Loucy (cell line): ENCODE measurements around the gene TRIM45.

Experiments used
- H2AFZ ChIP-seq: fragments of 200-600 bp; sonication (generic); 2 replicates; pipeline ENCODE4 v1.6.0; 2016; ENCODE audit warnings: antibody characterized with exemption, mild to moderate bottlenecking, low read length, moderate library complexity
- H3F3A ChIP-seq: fragments of 200-600 bp; 2 replicates; pipeline ENCODE4 v1.6.0; 2016; ENCODE audit warnings: antibody characterized with exemption, low read depth, mild to moderate bottlenecking
- H3K27me3 ChIP-seq: fragments of 200-600 bp; sonication (generic); 2 replicates; pipeline ENCODE4 v1.6.1; 2014; ENCODE audit warnings: low read length, mild to moderate bottlenecking; ENCODE audit not compliant: insufficient read depth, poor library complexity, severe bottlenecking
- H3K36me3 ChIP-seq: fragments of 200-600 bp; sonication (generic); 2 replicates; pipeline ENCODE4 v1.6.1; 2016; ENCODE audit warnings: low read length; ENCODE audit not compliant: insufficient read depth
- H3K4me1 ChIP-seq: fragments of 200-600 bp; sonication (generic); 2 replicates; pipeline ENCODE4 v1.5.1; 2014; ENCODE audit warnings: low read length, mild to moderate bottlenecking; ENCODE audit not compliant: insufficient read depth, poor library complexity, severe bottlenecking
- H3K4me2 ChIP-seq: fragments of 200-600 bp; sonication (generic); 2 replicates; pipeline ENCODE4 v1.6.0; 2014; ENCODE audit warnings: antibody characterized with exemption, low read length, low read depth, mild to moderate bottlenecking; ENCODE audit not compliant: poor library complexity, severe bottlenecking
- H3K4me3 ChIP-seq: fragments of 200-600 bp; sonication (generic); 2 replicates; pipeline ENCODE4 v1.5.1; 2014; ENCODE audit warnings: low read length, mild to moderate bottlenecking, mixed read lengths; ENCODE audit not compliant: poor library complexity, severe bottlenecking
- H3K79me2 ChIP-seq: fragments of 200-600 bp; sonication (generic); 2 replicates; pipeline ENCODE4 v1.6.1; 2014; ENCODE audit warnings: low read length; ENCODE audit not compliant: insufficient read depth
- H3K9ac ChIP-seq: fragments of 200-600 bp; sonication (generic); 2 replicates; pipeline ENCODE4 v1.6.0; 2014; ENCODE audit warnings: mild to moderate bottlenecking, low read depth, low read length, moderate library complexity; ENCODE audit not compliant: poor library complexity, severe bottlenecking
- H3K9me2 ChIP-seq: fragments of 200-600 bp; sonication (generic); replicated peaks from 2 replicates; pipeline ENCODE4 v1.6.1; 2016; ENCODE audit warnings: low read depth, low read length, mixed read lengths
- H3K9me3 ChIP-seq: fragments of 200-600 bp; sonication (generic); 2 replicates; pipeline ENCODE4 v1.6.1; 2014; ENCODE audit warnings: mild to moderate bottlenecking, antibody characterized with exemption, low read length, low read depth; ENCODE audit not compliant: insufficient read depth
- H4K20me1 ChIP-seq: fragments of 200-600 bp; sonication (generic); 2 replicates; pipeline ENCODE4 v1.6.0; 2014; ENCODE audit warnings: antibody characterized with exemption, low read length, mild to moderate bottlenecking; ENCODE audit not compliant: insufficient read depth, poor library complexity, severe bottlenecking
- CTCF ChIP-seq: fragments of 200-600 bp; sonication (generic); conservative IDR thresholded peaks from 2 replicates; pipeline ENCODE4 v1.5.1; 2014; ENCODE audit warnings: mild to moderate bottlenecking, antibody characterized with exemption, low read length
- EZH2phosphoT487 ChIP-seq: fragments of 200-600 bp; IDR thresholded peaks from 2 replicates; pipeline ENCODE4 v1.6.1; 2018; ENCODE audit warnings: antibody characterized with exemption, mild to moderate bottlenecking, moderate library complexity, borderline replicate concordance

TRIM45 gene

GRCh38 chr1:117096951-117097408 is 24.6 kb downstream of the TRIM45 start:
- peaks cover 6% of the 10 kb centered on the region for H3K4me1 ChIP-seq
- peaks cover 88% of the 10 kb centered on the region; the same call in 1 of the 2 replicates for H3K36me3 ChIP-seq
- no peak overlapping the region for H3K4me3 ChIP-seq
- no peak overlapping the region for H3K9ac ChIP-seq
- no peaks in the 10 kb centered on the region for H3F3A ChIP-seq
- no peaks in the 10 kb centered on the region for H3K9me2 ChIP-seq
- no peak for TF ChIP-seq EZH2phosphoT487
- no peaks in the 10 kb centered on the region for H3K9me3 ChIP-seq
- no peak overlapping the region for H2AFZ ChIP-seq
- no peak overlapping the region for H3K4me2 ChIP-seq
- H3K79me2 ChIP-seq: no peaks in the 10 kb centered on the region
- H4K20me1 ChIP-seq: no peaks in the 10 kb centered on the region
- H3K27me3 ChIP-seq: no peaks in the 10 kb centered on the region

- peaks cover 90% of the 10 kb centered on the region; the same call in 1 of the 2 replicates for H3K36me3 ChIP-seq
These were observed 26.5 kb downstream of the TRIM45 start for GRCh38 chr1:117094841-117095604.

GRCh38 chr1:117093870-117094621 is 27.5 kb downstream of the TRIM45 start:
- Histone ChIP-seq H3K9me2 (no peaks in the 10 kb centered on the region), H3K79me2 (no peaks in the 10 kb centered on the region), H3K4me1 (peaks cover 6% of the 10 kb centered on the region), H2AFZ (no peak overlapping the region), H3K27me3 (no peaks in the 10 kb centered on the region), H4K20me1 (no peaks in the 10 kb centered on the region), H3K9me3 (no peaks in the 10 kb centered on the region), H3K4me3 (no peak overlapping the region), H3F3A (no peaks in the 10 kb centered on the region), H3K36me3 (peaks cover 85% of the 10 kb centered on the region; the same call in 1 of the 2 replicates), H3K4me2 (no peak overlapping the region), H3K9ac (no peak overlapping the region)
- TF ChIP-seq CTCF (peak; percentile 58), EZH2phosphoT487 (no peak)

More at GRCh38 chr1:117094841-117095604, 26.5 kb downstream of the TRIM45 start:
- H3K79me2 ChIP-seq: no peaks in the 10 kb centered on the region
- no peaks in the 10 kb centered on the region for H3F3A ChIP-seq
- H3K9me2 ChIP-seq: no peaks in the 10 kb centered on the region
- no peaks in the 10 kb centered on the region for H4K20me1 ChIP-seq
- no peak overlapping the region for H3K4me2 ChIP-seq
- no peaks in the 10 kb centered on the region for H3K27me3 ChIP-seq
- TF ChIP-seq CTCF: no peak
- no peak for TF ChIP-seq EZH2phosphoT487
- H3K4me1 ChIP-seq: peaks cover 6% of the 10 kb centered on the region
- H3K9ac ChIP-seq: no peak overlapping the region
- no peak overlapping the region for H2AFZ ChIP-seq
- no peaks in the 10 kb centered on the region for H3K9me3 ChIP-seq
- no peak overlapping the region for H3K4me3 ChIP-seq
